ENCODE measurements around the gene DISC1. TPM values are rescaled to one million over a fixed set of nuclear protein-coding genes. Genes with fewer than 3 reads are reported as not detected.
"Not testable (repeated sequence)": the region's sequence is repeated elsewhere in the genome, so short reads cannot be mapped to it uniquely, and the experiment has no call there.

Gene DISC1
- total RNA-seq, 1 donor from 2014 or later, result 13.6 TPM

DNA sequence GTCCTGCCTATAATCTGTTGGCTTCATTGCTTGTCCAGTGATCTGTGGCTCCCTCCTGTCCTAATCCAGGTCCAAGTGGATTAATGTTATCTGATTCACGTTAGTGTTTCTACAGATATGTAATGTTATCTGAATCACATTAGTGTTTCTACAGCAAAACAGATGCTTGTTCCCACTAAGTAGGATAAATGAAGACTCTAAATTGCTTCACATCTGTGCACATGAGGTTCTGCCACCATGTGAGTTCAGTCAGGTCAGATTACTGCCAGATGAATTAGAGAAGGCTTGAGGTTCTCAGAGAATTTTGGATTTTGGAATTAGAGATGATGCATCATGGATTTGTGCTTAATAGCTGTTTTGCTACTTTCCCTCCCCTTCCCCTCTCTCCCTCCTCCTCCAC lies 13.2 kb downstream of the DISC1 start:
- ATAC-seq, result no peak
- H3K4me3 ChIP-seq, result no peak overlapping the region
- no peaks in the 10 kb centered on the region for H3K9me3 ChIP-seq
- no peaks in the 10 kb centered on the region for H3K4me1 ChIP-seq
- H3K27ac ChIP-seq, result no peak overlapping the region
- intact Hi-C loops (cut with DNase I), result no loop called here
- TF ChIP-seq, protein P1, sequence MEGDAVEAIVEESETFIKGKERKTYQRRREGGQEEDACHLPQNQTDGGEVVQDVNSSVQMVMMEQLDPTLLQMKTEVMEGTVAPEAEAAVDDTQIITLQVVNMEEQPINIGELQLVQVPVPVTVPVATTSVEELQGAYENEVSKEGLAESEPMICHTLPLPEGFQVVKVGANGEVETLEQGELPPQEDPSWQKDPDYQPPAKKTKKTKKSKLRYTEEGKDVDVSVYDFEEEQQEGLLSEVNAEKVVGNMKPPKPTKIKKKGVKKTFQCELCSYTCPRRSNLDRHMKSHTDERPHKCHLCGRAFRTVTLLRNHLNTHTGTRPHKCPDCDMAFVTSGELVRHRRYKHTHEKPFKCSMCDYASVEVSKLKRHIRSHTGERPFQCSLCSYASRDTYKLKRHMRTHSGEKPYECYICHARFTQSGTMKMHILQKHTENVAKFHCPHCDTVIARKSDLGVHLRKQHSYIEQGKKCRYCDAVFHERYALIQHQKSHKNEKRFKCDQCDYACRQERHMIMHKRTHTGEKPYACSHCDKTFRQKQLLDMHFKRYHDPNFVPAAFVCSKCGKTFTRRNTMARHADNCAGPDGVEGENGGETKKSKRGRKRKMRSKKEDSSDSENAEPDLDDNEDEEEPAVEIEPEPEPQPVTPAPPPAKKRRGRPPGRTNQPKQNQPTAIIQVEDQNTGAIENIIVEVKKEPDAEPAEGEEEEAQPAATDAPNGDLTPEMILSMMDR (IDR thresholded peaks at IDR 0.05), result no peak
- DNase-seq, result no peak
- H3K36me3 ChIP-seq, result no peaks in the 10 kb centered on the region
- no peaks in the 10 kb centered on the region for H3K27me3 ChIP-seq (ENCODE audit: low read depth)

DNA sequence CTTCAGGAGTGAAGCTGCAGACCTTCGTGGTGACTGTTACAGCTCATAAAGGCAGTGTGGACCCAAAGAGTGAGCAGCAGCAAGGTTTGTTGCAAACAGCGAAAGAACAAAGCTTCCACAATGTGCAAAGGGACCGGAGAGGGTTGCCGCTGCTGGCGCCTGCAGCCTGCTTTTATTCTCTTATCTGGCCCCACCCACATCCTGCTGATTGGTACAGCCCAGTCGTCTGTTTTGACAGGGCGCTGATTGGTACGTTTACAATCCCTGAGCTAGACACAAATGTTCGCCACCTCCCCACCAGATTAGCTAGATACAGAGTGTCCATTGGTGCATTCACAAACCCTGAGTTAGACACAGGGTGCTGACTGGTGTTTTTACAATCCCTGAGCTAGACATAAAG lies 14.9 kb downstream of the DISC1 start:
- H3K27me3 ChIP-seq (ENCODE audit: low read depth); H3K27ac ChIP-seq; ATAC-seq; H3K4me1 ChIP-seq; H3K36me3 ChIP-seq; intact Hi-C loops (cut with DNase I); H3K9me3 ChIP-seq; DNase-seq; H3K4me3 ChIP-seq: not testable (repeated sequence)

DNA sequence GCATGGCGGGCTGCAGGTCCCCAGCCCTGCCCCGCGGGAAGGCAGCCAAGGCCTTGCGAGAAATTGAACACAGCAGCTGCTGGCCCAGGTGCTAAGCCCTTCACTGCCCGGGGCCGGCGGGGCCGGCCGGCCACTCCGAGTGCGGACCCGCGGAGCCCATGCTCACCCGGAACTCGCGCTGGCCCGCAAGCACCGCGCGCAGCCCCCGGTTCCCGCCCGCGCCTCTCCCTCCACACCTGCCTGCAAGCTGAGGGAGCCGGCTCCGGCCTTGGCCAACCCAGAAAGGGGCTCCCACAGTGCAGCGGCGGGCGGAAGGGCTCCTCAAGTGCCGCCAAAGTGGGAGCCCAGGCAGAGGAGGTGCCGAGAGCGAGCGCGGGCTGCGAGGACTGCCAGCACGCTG lies 15.5 kb downstream of the DISC1 start:
- DNase-seq; H3K4me3 ChIP-seq; ATAC-seq; H3K27me3 ChIP-seq (ENCODE audit: low read depth); H3K27ac ChIP-seq; H3K36me3 ChIP-seq; H3K4me1 ChIP-seq; intact Hi-C loops (cut with DNase I); H3K9me3 ChIP-seq: not testable (repeated sequence)

DNA sequence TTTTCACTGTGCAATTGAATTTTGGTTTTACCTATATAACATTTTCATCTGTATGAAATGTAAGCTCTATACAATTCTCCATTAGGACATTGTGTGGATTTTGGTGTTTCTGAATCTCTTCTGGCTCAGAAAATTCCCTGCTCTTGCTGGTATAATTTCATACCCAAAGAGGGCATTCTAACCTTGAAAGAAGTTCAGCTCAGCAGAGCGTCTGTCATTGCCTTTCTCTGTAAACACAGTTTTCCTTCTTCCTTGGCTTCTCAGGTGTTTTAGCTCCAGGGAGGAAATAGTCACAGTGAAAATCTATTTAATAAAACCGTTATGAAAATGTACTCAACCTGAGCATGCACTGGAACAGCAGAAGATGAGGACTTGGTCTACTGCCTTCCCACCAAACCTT lies 16.0 kb downstream of the DISC1 start:
- Histone ChIP-seq H3K9me3 (no peaks in the 10 kb centered on the region), H3K27me3 (ENCODE audit: low read depth) (no peaks in the 10 kb centered on the region), H3K27ac (no peak overlapping the region), H3K36me3 (no peaks in the 10 kb centered on the region), H3K4me1 (no peaks in the 10 kb centered on the region), H3K4me3 (no peak overlapping the region)
- TF ChIP-seq, protein P1 (IDR thresholded peaks at IDR 0.05), result no peak
- intact Hi-C loops (cut with DNase I), result no loop called here
- DNase-seq (no peak), ATAC-seq (no peak)

DNA sequence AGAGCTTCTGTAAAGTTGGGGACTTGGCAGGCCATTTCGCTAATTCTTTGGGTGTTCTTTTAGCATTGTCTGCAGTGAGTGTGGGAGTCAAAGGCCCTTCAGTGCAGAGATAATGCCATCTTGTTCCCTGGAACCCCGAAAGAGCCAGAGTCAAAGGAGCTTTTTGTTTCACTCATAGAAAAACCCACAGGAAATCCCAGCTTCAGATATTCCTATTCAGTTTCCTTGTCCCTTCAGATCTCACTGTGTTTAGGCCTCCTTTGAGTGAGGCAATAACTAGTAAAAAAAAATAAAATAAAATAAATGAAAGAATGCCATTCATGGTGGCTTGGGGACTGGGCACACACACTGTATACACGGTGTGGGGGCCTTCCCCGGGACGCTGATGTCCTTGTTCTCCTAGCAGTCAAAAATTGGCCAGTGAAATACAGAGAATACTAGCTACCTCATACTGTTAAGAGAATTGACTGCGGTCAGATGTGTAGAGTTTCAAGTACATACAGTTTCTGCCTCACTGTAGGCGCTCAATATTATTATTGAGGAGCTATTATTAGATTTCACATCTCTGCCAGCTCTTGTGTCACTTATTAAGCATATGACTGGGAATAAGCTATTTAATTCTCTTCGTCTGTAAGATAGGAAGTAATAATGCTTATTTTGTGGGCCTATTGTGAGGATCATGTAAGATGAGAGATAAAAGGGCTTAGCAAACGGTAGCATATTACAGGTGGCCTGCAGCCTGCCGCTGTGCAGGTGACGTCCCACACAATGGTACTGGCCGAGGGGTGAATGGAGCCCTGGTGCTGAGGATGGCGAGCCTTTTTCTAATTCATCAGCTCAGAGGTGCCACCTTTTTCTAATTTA lies 16.7 kb downstream of the DISC1 start:
- ATAC-seq (no peak), DNase-seq (no peak)
- H3K36me3 ChIP-seq, result no peaks in the 10 kb centered on the region
- no peaks in the 10 kb centered on the region for H3K4me1 ChIP-seq
- no peak overlapping the region for H3K4me3 ChIP-seq
- H3K27ac ChIP-seq, result no peak overlapping the region
- no peaks in the 10 kb centered on the region for H3K9me3 ChIP-seq
- TF ChIP-seq, protein P1 (IDR thresholded peaks at IDR 0.05), result no peak
- intact Hi-C loops (cut with DNase I), result no loop called here
- H3K27me3 ChIP-seq (ENCODE audit: low read depth), result no peaks in the 10 kb centered on the region

DNA sequence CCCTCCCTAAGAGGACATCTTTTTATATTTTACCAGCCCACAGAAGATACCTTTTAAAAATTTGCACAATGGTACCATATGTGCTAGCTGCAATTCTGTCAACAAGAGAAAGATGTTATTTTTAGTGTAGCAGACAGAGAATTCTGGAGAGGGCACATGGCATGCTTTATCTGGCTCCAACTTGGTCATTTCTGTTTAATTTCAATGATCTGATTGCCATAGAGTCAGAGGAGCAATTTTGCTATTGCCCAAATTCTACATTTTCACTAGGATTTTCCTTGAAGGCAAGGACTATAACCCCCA lies 17.3 kb downstream of the DISC1 start:
- Histone ChIP-seq H3K27me3 (ENCODE audit: low read depth) (no peaks in the 10 kb centered on the region), H3K4me3 (no peak overlapping the region), H3K4me1 (no peaks in the 10 kb centered on the region), H3K36me3 (no peaks in the 10 kb centered on the region), H3K9me3 (no peaks in the 10 kb centered on the region), H3K27ac (no peak overlapping the region)
- ATAC-seq, result no peak
- TF ChIP-seq, protein P1 (IDR thresholded peaks at IDR 0.05), result no peak
- DNase-seq, result no peak
- intact Hi-C loops (cut with DNase I), result no loop called here

DNA sequence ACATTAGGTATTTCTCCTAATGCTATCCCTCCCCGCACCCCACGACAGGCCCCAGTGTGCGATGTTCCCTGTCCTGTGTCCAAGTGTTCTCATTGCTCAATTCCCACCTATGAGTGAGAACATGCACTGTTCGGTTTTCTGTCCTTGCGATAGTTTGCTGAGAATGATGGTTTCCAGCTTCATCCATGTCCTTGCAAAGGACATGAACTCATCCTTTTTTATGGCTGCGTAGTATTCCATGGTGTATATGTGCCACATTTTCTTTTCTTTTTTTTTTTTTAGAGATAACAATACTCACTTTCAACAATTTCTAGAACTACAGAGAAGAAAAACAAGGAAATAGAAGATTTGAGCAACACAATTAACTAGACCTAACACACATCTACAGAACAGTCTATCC lies 19.0 kb downstream of the DISC1 start:
- ATAC-seq; intact Hi-C loops (cut with DNase I); H3K27ac ChIP-seq; H3K9me3 ChIP-seq; H3K4me3 ChIP-seq; H3K36me3 ChIP-seq; DNase-seq; H3K4me1 ChIP-seq; H3K27me3 ChIP-seq (ENCODE audit: low read depth): not testable (repeated sequence)

DNA sequence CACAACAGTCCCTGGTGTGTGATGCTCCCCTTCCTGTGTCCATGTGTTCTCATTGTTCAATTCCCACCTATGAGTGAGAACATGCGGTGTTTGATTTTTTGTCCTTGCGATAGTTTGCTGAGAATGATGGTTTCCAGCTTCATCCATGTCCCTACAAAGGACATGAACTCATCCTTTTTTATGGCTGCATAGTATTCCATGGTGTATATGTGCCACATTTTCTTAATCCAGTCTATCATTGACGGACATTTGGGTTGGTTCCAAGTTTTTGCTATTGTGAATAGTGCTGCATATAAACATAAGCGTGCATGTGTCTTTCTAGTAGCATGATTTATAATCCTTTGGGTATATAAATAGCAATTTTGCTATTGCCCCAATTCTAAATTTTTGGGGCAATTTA lies 19.6 kb downstream of the DISC1 start:
- DNase-seq; H3K4me3 ChIP-seq; H3K36me3 ChIP-seq; intact Hi-C loops (cut with DNase I); H3K9me3 ChIP-seq; H3K4me1 ChIP-seq; H3K27me3 ChIP-seq (ENCODE audit: low read depth); ATAC-seq; H3K27ac ChIP-seq: not testable (repeated sequence)

DNA sequence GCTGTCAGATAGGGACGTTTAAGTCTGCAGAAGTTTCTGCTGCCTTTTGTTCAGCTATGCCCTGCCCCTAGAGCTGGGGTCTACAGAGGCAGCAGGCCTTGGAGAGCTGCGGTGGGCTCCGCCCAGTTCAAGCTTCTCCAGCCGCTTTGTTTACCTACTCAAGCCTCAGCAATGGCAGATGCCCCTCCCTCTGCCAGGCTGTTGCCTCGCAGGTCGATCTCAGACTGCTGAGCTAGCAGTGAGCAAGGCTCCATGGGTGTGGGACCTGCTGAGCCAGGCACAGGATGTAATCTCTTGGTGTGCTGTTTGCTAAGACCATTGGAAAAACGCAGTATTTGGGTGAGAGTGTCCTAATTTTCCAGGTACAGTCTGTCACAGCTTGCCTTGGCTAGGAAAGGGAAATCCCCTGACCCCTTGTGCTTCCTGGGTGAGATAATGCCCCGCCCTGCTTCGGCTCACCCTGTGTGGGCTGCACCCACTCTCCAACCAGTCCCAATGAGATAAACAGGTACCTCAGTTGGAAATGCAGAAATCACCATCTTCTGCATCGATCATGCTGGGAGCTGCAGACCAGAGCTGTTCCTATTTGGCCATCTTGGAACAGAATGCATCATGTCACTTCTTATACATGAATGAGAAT lies 25.2 kb downstream of the DISC1 start:
- H3K27me3 ChIP-seq (ENCODE audit: low read depth); H3K36me3 ChIP-seq; H3K9me3 ChIP-seq; H3K27ac ChIP-seq; intact Hi-C loops (cut with DNase I); ATAC-seq; DNase-seq; H3K4me1 ChIP-seq; H3K4me3 ChIP-seq: not testable (repeated sequence)

All from lower lobe of right lung (tissue), 2 donors.